Measurements from ENCODE around the gene PCSK1N.
"Not testable (repeated sequence)": the region's sequence is repeated elsewhere in the genome, so short reads cannot be mapped to it uniquely, and the experiment has no call there.

PCSK1N gene

DNA sequence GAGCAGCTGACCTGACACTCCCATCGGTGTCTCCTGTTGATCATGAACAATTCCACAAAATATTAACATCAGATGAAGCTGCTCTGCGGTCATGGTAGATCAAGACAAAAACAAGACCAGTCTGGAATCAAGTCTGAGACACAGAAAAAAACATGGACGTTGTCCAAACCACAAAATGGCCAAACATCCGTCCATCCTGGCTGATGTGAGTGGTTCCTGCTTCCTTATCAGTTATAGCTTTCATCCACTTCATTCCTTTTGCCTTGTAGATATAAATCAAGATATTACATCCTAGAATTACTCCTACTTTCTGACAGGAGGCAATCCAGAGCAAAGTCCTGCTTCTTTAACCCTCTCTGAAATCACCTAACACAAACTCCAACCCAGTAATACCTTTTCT, 28.8 kb upstream of the PCSK1N start:
- H3K9me3 ChIP-seq (ENCODE audit: insufficient read depth, low read length): no peaks in the 10 kb centered on the region
- no peak overlapping the region for H3K27ac ChIP-seq (ENCODE audit: low read depth, low read length)
- no peaks in the 10 kb centered on the region for H3K79me2 ChIP-seq (ENCODE audit: insufficient read depth, low read length)
- no peaks in the 10 kb centered on the region for H4K20me1 ChIP-seq (ENCODE audit: low read depth, low read length)
- no peaks in the 10 kb centered on the region for H3F3A ChIP-seq (ENCODE audit: insufficient read depth)
- H3K36me3 ChIP-seq (ENCODE audit: low read length): no peaks in the 10 kb centered on the region
- H3K27me3 ChIP-seq (ENCODE audit: low read length): no peaks in the 10 kb centered on the region
- no peak overlapping the region for H3K9ac ChIP-seq (ENCODE audit: low read length)
- no peaks in the 10 kb centered on the region for H3K9me2 ChIP-seq (replicated peaks; ENCODE audit: insufficient read depth, low read length)
- H2AFZ ChIP-seq (ENCODE audit: low read depth, low read length, severe bottlenecking): no peak overlapping the region
- H3K4me2 ChIP-seq (ENCODE audit: low read depth, low read length, poor library complexity, severe bottlenecking): no peak overlapping the region
- no peak overlapping the region for H3K4me3 ChIP-seq (ENCODE audit: insufficient read depth, low read length, poor library complexity, severe bottlenecking)
- TF ChIP-seq, protein P1, sequence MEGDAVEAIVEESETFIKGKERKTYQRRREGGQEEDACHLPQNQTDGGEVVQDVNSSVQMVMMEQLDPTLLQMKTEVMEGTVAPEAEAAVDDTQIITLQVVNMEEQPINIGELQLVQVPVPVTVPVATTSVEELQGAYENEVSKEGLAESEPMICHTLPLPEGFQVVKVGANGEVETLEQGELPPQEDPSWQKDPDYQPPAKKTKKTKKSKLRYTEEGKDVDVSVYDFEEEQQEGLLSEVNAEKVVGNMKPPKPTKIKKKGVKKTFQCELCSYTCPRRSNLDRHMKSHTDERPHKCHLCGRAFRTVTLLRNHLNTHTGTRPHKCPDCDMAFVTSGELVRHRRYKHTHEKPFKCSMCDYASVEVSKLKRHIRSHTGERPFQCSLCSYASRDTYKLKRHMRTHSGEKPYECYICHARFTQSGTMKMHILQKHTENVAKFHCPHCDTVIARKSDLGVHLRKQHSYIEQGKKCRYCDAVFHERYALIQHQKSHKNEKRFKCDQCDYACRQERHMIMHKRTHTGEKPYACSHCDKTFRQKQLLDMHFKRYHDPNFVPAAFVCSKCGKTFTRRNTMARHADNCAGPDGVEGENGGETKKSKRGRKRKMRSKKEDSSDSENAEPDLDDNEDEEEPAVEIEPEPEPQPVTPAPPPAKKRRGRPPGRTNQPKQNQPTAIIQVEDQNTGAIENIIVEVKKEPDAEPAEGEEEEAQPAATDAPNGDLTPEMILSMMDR (IDR thresholded peaks at IDR 0.05; ENCODE audit: insufficient read depth, low read length, poor library complexity, severe bottlenecking): no peak
- TF ChIP-seq EZH2phosphoT487 (conservative IDR thresholded peaks at IDR 0.05; ENCODE audit: low read length): no peak

DNA sequence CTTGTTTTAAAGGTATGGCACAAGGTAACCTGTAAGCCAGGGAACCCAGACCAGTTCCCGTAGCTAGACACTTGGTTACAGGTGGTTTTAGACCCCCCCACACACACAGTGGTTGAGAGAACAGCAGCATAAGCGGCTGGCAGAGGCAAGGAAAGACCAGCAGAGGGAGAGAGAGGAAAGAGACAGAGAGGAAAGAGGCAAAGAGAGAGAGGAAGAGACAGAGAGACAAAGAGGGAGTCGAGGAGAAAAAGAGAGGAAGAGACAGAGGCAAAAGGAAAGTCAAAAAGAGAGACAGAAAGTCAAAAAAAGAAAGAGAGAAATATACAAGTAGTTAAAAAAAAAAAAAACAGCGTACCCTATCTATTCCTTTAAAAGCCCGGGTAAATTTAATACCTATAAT, 19.5 kb upstream of the PCSK1N start:
- Histone ChIP-seq H3K9me2 (replicated peaks; ENCODE audit: insufficient read depth, low read length) (no peaks in the 10 kb centered on the region), H3K27me3 (ENCODE audit: low read length) (no peaks in the 10 kb centered on the region), H2AFZ (ENCODE audit: low read depth, low read length, severe bottlenecking) (no peak overlapping the region), H3K9me3 (ENCODE audit: insufficient read depth, low read length) (no peaks in the 10 kb centered on the region), H3K9ac (ENCODE audit: low read length) (no peak overlapping the region), H3K4me2 (ENCODE audit: low read depth, low read length, poor library complexity, severe bottlenecking) (no peak overlapping the region), H4K20me1 (ENCODE audit: low read depth, low read length) (no peaks in the 10 kb centered on the region), H3K27ac (ENCODE audit: low read depth, low read length) (no peak overlapping the region), H3K4me3 (ENCODE audit: insufficient read depth, low read length, poor library complexity, severe bottlenecking) (no peak overlapping the region), H3F3A (ENCODE audit: insufficient read depth) (no peaks in the 10 kb centered on the region), H3K79me2 (ENCODE audit: insufficient read depth, low read length) (no peaks in the 10 kb centered on the region), H3K36me3 (ENCODE audit: low read length) (no peaks in the 10 kb centered on the region)
- TF ChIP-seq, protein P1 (IDR thresholded peaks at IDR 0.05; ENCODE audit: insufficient read depth, low read length, poor library complexity, severe bottlenecking): no peak
- TF ChIP-seq EZH2phosphoT487 (conservative IDR thresholded peaks at IDR 0.05; ENCODE audit: low read length): no peak

DNA sequence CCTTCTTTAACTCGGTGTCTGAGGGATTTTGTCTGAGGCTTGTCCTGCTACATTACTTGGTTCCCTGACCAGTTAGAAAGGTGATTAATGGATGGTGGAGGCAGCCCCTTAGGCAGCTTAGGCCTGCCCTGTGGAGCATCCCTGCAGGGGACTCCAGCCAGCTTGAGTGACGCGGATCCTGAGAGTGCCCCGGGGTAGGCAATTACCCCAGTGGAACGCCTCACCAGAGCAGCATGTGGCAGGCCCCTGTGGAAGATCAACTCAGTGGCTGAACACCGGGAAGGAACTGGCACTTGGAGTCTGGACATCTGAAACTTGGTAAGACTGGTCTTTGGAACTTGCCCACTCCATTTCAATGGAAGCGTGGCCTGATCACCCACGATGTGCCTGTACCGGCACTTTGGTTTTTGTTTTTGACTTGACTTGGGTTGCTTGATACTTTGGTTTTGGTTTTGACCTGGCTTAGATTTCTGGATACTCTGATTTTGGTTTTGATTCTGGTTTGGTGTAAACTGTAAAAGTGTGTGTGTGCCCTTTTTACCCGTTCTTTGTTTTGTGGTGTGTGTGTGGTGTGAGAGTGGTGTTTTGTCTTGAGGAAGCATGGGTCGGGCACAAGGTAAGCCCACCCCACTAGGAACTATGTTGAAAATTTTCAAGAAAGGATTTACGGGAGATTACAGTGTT, 18.9 kb upstream of the PCSK1N start:
- H3K4me2 ChIP-seq (ENCODE audit: low read depth, low read length, poor library complexity, severe bottlenecking); H3K27ac ChIP-seq (ENCODE audit: low read depth, low read length); H3F3A ChIP-seq (ENCODE audit: insufficient read depth); H3K79me2 ChIP-seq (ENCODE audit: insufficient read depth, low read length); H2AFZ ChIP-seq (ENCODE audit: low read depth, low read length, severe bottlenecking); H3K27me3 ChIP-seq (ENCODE audit: low read length); H3K4me3 ChIP-seq (ENCODE audit: insufficient read depth, low read length, poor library complexity, severe bottlenecking); H3K36me3 ChIP-seq (ENCODE audit: low read length); H3K9ac ChIP-seq (ENCODE audit: low read length); H3K9me3 ChIP-seq (ENCODE audit: insufficient read depth, low read length); H4K20me1 ChIP-seq (ENCODE audit: low read depth, low read length); H3K9me2 ChIP-seq (replicated peaks; ENCODE audit: insufficient read depth, low read length): not testable (repeated sequence)

DNA sequence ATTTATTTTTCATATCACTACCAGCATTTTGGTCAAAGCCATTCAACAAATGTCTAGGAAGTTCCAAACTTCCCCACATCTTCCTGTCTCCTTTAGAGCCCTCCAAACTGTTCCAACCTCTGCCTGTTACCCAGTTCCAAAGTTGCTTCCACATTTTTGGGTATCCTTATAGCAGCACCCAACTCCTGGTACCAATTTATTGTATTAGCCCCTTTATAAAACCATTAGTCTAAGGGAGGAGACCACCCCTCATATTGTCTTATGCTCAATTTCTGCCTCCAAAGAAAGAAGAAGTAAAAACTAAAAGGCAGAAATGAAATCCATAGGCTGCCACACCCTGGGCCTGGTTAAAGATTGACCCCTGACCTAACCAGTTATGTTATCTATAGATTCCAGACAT, 18.1 kb upstream of the PCSK1N start:
- not testable (repeated sequence) for H3K4me3 ChIP-seq (ENCODE audit: insufficient read depth, low read length, poor library complexity, severe bottlenecking); H3K9ac ChIP-seq (ENCODE audit: low read length); H4K20me1 ChIP-seq (ENCODE audit: low read depth, low read length); H3K4me2 ChIP-seq (ENCODE audit: low read depth, low read length, poor library complexity, severe bottlenecking); H3K36me3 ChIP-seq (ENCODE audit: low read length); H3K79me2 ChIP-seq (ENCODE audit: insufficient read depth, low read length); H3K27ac ChIP-seq (ENCODE audit: low read depth, low read length); H3K9me2 ChIP-seq (replicated peaks; ENCODE audit: insufficient read depth, low read length); H3K9me3 ChIP-seq (ENCODE audit: insufficient read depth, low read length); H3F3A ChIP-seq (ENCODE audit: insufficient read depth); H2AFZ ChIP-seq (ENCODE audit: low read depth, low read length, severe bottlenecking); H3K27me3 ChIP-seq (ENCODE audit: low read length)

Measured in SU-DHL-6 (cell line).